HUDEP-2 (cell line): ENCODE data around the gene MACF1.
"Not testable (repeated sequence)": the region's sequence is repeated elsewhere in the genome, so short reads cannot be mapped to it uniquely, and the experiment has no call there.

Source experiments
- DNase-seq, 76 experiments: peaks; one replicate each; lab custom pipeline; 2025; ENCODE audit not compliant: unreplicated experiment in 76 of 76; lab: John Stamatoyannopoulos, UW

The MACF1 gene

GRCh38 chr1:39501666-39502065 is 297.2 kb downstream of the MACF1 start:
- no peak for DNase-seq

- not testable (repeated sequence) for DNase-seq
These were observed 299.9 kb downstream of the MACF1 start for GRCh38 chr1:39504436-39504835.

GRCh38 chr1:39505289-39505688 is 300.8 kb downstream of the MACF1 start:
- no peak for DNase-seq

- DNase-seq = no peak
These were observed 302.9 kb downstream of the MACF1 start for GRCh38 chr1:39507230-39507928.

GRCh38 chr1:39508266-39508665 is 303.8 kb downstream of the MACF1 start:
- no peak for DNase-seq

GRCh38 chr1:39508857-39509305 is 304.4 kb downstream of the MACF1 start:
- DNase-seq = no peak

- no peak for DNase-seq
These were observed 305.0 kb downstream of the MACF1 start for GRCh38 chr1:39509360-39510009.

- not testable (repeated sequence) for DNase-seq
These were observed 306.2 kb downstream of the MACF1 start for GRCh38 chr1:39510570-39511186.

GRCh38 chr1:39511477-39511876 is 307.0 kb downstream of the MACF1 start:
- not testable (repeated sequence) for DNase-seq

GRCh38 chr1:39512234-39512847 is 307.8 kb downstream of the MACF1 start:
- not testable (repeated sequence) for DNase-seq

GRCh38 chr1:39514710-39515124 is 310.2 kb downstream of the MACF1 start:
- not testable (repeated sequence) for DNase-seq

GRCh38 chr1:39515131-39516086 is 310.9 kb downstream of the MACF1 start:
- DNase-seq = not testable (repeated sequence)

GRCh38 chr1:39516841-39517240 is 312.3 kb downstream of the MACF1 start:
- not testable (repeated sequence) for DNase-seq

GRCh38 chr1:39517936-39518335 is 313.4 kb downstream of the MACF1 start:
- DNase-seq = not testable (repeated sequence)

GRCh38 chr1:39519376-39519775 is 314.9 kb downstream of the MACF1 start:
- not testable (repeated sequence) for DNase-seq

- DNase-seq = not testable (repeated sequence)
These were observed 317.7 kb downstream of the MACF1 start for GRCh38 chr1:39522221-39522620.

GRCh38 chr1:39522661-39523567 is 318.4 kb downstream of the MACF1 start:
- no peak for DNase-seq

- no peak for DNase-seq
These were observed 319.7 kb downstream of the MACF1 start for GRCh38 chr1:39524171-39524570.
